HG03060 (cell line): ENCODE results near the gene FAM163A.
"Not testable (repeated sequence)": the region's sequence is repeated elsewhere in the genome, so short reads cannot be mapped to it uniquely, and the experiment has no call there.

Source experiments
- ATAC-seq: cut with Tn5 transposase; IDR thresholded peaks from one replicate; pipeline ENCODE4 v1.9.1; 2021; ENCODE audit warnings: low read depth, moderate number of reproducible peaks; ENCODE audit not compliant: unreplicated experiment

The FAM163A gene

GRCh38 chr1:179786815-179787685 is 44.0 kb downstream of the FAM163A start:
- ATAC-seq: no peak

GRCh38 chr1:179788259-179788658 is 45.2 kb downstream of the FAM163A start:
- no peak for ATAC-seq

- no peak for ATAC-seq
These were observed 50.2 kb downstream of the FAM163A start for GRCh38 chr1:179793281-179793680.

GRCh38 chr1:179794146-179794545 is 51.1 kb downstream of the FAM163A start:
- ATAC-seq: no peak

- no peak for ATAC-seq
These were observed 51.6 kb downstream of the FAM163A start for GRCh38 chr1:179794669-179795068.

- ATAC-seq: no peak
These were observed 55.2 kb downstream of the FAM163A start for GRCh38 chr1:179798213-179798863.

GRCh38 chr1:179798864-179799516 is 55.9 kb downstream of the FAM163A start:
- no peak for ATAC-seq

GRCh38 chr1:179800481-179800880 is 57.4 kb downstream of the FAM163A start:
- no peak for ATAC-seq

- ATAC-seq: no peak
These were observed 60.0 kb downstream of the FAM163A start for GRCh38 chr1:179803104-179803503.

GRCh38 chr1:179803918-179804317 is 60.8 kb downstream of the FAM163A start:
- ATAC-seq: no peak

- not testable (repeated sequence) for ATAC-seq
These were observed 61.3 kb downstream of the FAM163A start for GRCh38 chr1:179804417-179804816.

GRCh38 chr1:179805291-179806195 is 62.5 kb downstream of the FAM163A start:
- ATAC-seq: no peak

- no peak for ATAC-seq
These were observed 63.2 kb downstream of the FAM163A start for GRCh38 chr1:179806333-179806732.

- ATAC-seq: no peak
These were observed 64.2 kb downstream of the FAM163A start for GRCh38 chr1:179807291-179807690.

GRCh38 chr1:179807691-179808485 is 64.8 kb downstream of the FAM163A start:
- ATAC-seq: no peak

GRCh38 chr1:179808503-179808902 is 65.4 kb downstream of the FAM163A start:
- no peak for ATAC-seq

GRCh38 chr1:179809506-179810366 is 66.6 kb downstream of the FAM163A start:
- ATAC-seq: no peak

- ATAC-seq: no peak
These were observed 67.2 kb downstream of the FAM163A start for GRCh38 chr1:179810367-179810715.
